Astrocyte (in vitro differentiated cells and primary cell): ENCODE data around the gene GNAI2. TPM values are rescaled to one million over a fixed set of nuclear protein-coding genes. Genes with fewer than 3 reads are reported as not detected.
A peak's percentile ranks its signal among the peaks of the same experiment; 100 is the strongest.
"Not testable (repeated sequence)": the region's sequence is repeated elsewhere in the genome, so short reads cannot be mapped to it uniquely, and the experiment has no call there.

ENCODE experiments used
- DNase-seq: peaks from one replicate; pipeline ENCODE4 v3.0.0-alpha.2; 2010; ENCODE audit warnings: low read depth
- FAIRE-seq: peaks from 2 replicates; lab custom pipeline; 2011; peaks lifted over from hg19 to GRCh38; lab: Jason Lieb, UNC
- H2AFZ ChIP-seq: 2 replicates; pipeline ENCODE4 v1.6.0; 2012; ENCODE audit warnings: low read depth, low read length, inconsistent platforms
- H3K27ac ChIP-seq: 2 replicates; pipeline ENCODE4 v1.5.1; 2011; ENCODE audit warnings: low read depth, low read length, inconsistent platforms
- H3K27me3 ChIP-seq: 2 replicates; pipeline ENCODE4 v1.6.0; 2011; ENCODE audit warnings: low read length, inconsistent platforms; ENCODE audit not compliant: insufficient read depth
- H3K36me3 ChIP-seq: 2 replicates; pipeline ENCODE4 v1.5.1; 2011; ENCODE audit warnings: low read length, inconsistent platforms; ENCODE audit not compliant: insufficient read depth
- H3K4me1 ChIP-seq: 2 replicates; pipeline ENCODE4 v1.5.1; 2011; ENCODE audit warnings: low read length, inconsistent platforms; ENCODE audit not compliant: insufficient read depth
- H3K4me2 ChIP-seq: 2 replicates; pipeline ENCODE4 v1.6.0; 2012; ENCODE audit warnings: low read length, inconsistent platforms
- H3K4me3 ChIP-seq: 2 replicates; pipeline ENCODE4 v1.5.1; 2011; ENCODE audit warnings: low read depth, mild to moderate bottlenecking, low read length, inconsistent platforms; ENCODE audit not compliant: insufficient read depth
- H3K79me2 ChIP-seq: 2 replicates; pipeline ENCODE4 v1.6.0; 2012; ENCODE audit warnings: mild to moderate bottlenecking, low read length, inconsistent platforms; ENCODE audit not compliant: insufficient read depth
- H3K9ac ChIP-seq: 2 replicates; pipeline ENCODE4 v1.6.0; 2012; ENCODE audit warnings: mild to moderate bottlenecking, low read length, inconsistent platforms
- H3K9me3 ChIP-seq: 2 replicates; pipeline ENCODE4 v1.5.1; 2012; ENCODE audit warnings: low read depth, mild to moderate bottlenecking, low read length, inconsistent platforms; ENCODE audit not compliant: insufficient read depth
- H4K20me1 ChIP-seq: 2 replicates; pipeline ENCODE4 v1.6.0; 2012; ENCODE audit warnings: low read length, inconsistent platforms; ENCODE audit not compliant: insufficient read depth
- H3K27ac Mint-ChIP-seq: one replicate; pipeline ENCODE4 v1.8.0; 2021; ENCODE audit warnings: mild to moderate bottlenecking, mixed read lengths; ENCODE audit not compliant: unreplicated experiment
- H3K27me3 Mint-ChIP-seq: one replicate; pipeline ENCODE4 v1.8.0; 2021; ENCODE audit warnings: low read depth, mixed read lengths; ENCODE audit not compliant: unreplicated experiment
- H3K36me3 Mint-ChIP-seq: one replicate; pipeline ENCODE4 v1.8.0; 2021; ENCODE audit warnings: low read depth, mixed read lengths; ENCODE audit not compliant: unreplicated experiment
- H3K4me1 Mint-ChIP-seq: one replicate; pipeline ENCODE4 v1.8.0; 2021; ENCODE audit warnings: low read depth, mixed read lengths; ENCODE audit not compliant: unreplicated experiment
- H3K4me3 Mint-ChIP-seq: one replicate; pipeline ENCODE4 v1.8.0; 2021; ENCODE audit warnings: mild to moderate bottlenecking, moderate library complexity, mixed read lengths; ENCODE audit not compliant: unreplicated experiment
- H3K9me3 Mint-ChIP-seq: one replicate; pipeline ENCODE4 v1.8.0; 2021; ENCODE audit warnings: mild to moderate bottlenecking, mixed read lengths; ENCODE audit not compliant: unreplicated experiment
- EZH2 ChIP-seq: IDR thresholded peaks from 2 replicates; pipeline ENCODE4 v1.6.1; 2012; ENCODE audit warnings: mild to moderate bottlenecking, low read length, inconsistent platforms; ENCODE audit not compliant: insufficient read depth
- total RNA-seq: library from RNA; stranded (reverse); gene quantifications from 2 replicates; pipeline ENCODE4 v1.2.1, GENCODE V29; 2021
- TF ChIP-seq, protein P1 (sequence below): IDR thresholded peaks from 2 replicates; pipeline ENCODE4 v1.5.1; 2011; ENCODE audit warnings: low read depth, mild to moderate bottlenecking, inconsistent platforms, low read length, moderate library complexity; ENCODE audit not compliant: insufficient read depth

GNAI2 gene
- total RNA-seq, 1 donor from 2014 or later = 381 TPM

DNA sequence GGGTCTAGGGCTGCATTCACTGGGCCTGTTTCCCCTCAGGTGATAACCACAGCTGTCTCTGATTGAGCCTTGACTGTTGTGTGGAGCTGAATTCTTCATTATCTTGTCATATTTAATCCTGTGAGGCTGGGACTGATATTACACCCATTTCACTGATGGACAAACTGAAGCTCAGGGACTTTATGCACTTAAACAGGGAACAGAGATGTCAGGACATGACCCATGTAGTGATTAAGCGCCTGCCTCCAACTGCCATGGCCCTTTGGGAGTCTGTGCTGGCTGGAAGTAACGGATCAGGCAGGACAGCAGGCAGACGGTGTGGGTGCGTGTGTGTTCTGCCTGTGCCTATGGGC is 7.5 kb downstream of the GNAI2 start:
- Mint-ChIP-seq H3K4me1 (peaks cover 56% of the 10 kb centered on the region), H3K27ac (peak overlapping the region; percentile 81), H3K27me3 (no peaks in the 10 kb centered on the region), H3K36me3 (peaks cover 7% of the 10 kb centered on the region), H3K4me3 (peak overlapping the region; percentile 67), H3K9me3 (no peaks in the 10 kb centered on the region)
- Histone ChIP-seq H3K4me2 (peak overlapping the region; percentile 68), H3K79me2 (peaks cover 93% of the 10 kb centered on the region), H3K27ac (peak overlapping the region; percentile 79), H3K9me3 (no peaks in the 10 kb centered on the region), H3K27me3 (no peaks in the 10 kb centered on the region), H3K4me1 (peaks cover 77% of the 10 kb centered on the region), H4K20me1 (peaks cover 74% of the 10 kb centered on the region), H3K36me3 (peaks cover 3% of the 10 kb centered on the region), H3K4me3 (no peak overlapping the region), H3K9ac (peak overlapping the region; percentile 64), H2AFZ (no peak overlapping the region)
- DNase-seq (no peak), FAIRE-seq (no peak)
- TF ChIP-seq, protein P1, sequence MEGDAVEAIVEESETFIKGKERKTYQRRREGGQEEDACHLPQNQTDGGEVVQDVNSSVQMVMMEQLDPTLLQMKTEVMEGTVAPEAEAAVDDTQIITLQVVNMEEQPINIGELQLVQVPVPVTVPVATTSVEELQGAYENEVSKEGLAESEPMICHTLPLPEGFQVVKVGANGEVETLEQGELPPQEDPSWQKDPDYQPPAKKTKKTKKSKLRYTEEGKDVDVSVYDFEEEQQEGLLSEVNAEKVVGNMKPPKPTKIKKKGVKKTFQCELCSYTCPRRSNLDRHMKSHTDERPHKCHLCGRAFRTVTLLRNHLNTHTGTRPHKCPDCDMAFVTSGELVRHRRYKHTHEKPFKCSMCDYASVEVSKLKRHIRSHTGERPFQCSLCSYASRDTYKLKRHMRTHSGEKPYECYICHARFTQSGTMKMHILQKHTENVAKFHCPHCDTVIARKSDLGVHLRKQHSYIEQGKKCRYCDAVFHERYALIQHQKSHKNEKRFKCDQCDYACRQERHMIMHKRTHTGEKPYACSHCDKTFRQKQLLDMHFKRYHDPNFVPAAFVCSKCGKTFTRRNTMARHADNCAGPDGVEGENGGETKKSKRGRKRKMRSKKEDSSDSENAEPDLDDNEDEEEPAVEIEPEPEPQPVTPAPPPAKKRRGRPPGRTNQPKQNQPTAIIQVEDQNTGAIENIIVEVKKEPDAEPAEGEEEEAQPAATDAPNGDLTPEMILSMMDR = no peak
- TF ChIP-seq EZH2 = no peak

DNA sequence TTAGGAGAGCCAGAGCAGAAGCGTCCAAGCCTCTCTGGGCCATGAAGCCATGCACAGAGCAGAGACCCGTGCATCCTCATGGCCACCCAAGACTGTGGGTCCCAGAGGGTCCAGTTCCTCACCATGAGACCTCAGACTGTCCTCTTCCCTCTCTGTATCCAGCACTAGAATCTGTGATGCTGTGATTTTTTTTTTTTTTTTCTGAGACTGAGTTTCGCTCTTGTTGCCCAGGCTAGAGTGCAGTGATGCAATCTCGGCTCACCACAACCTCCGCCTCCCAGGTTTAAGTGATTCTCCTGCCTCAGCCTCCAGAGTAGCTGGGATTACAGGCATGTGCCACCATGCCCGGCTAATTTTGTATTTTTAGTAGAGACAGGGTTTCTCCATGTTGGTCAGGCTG is 8.8 kb downstream of the GNAI2 start:
- FAIRE-seq, H3K27me3 Mint-ChIP-seq, H3K27me3 ChIP-seq, H3K27ac ChIP-seq, H2AFZ ChIP-seq, H3K4me2 ChIP-seq, H3K4me3 ChIP-seq, H3K36me3 ChIP-seq, H3K36me3 Mint-ChIP-seq, H3K9me3 Mint-ChIP-seq, DNase-seq, H3K9ac ChIP-seq, H3K9me3 ChIP-seq: not testable (repeated sequence)
- peaks cover 77% of the 10 kb centered on the region for H3K4me1 ChIP-seq
- Mint-ChIP-seq H3K4me3 (peak overlapping the region; percentile 54), H3K4me1 (peaks cover 56% of the 10 kb centered on the region), H3K27ac (peak overlapping the region; percentile 99)
- peaks cover 93% of the 10 kb centered on the region for H3K79me2 ChIP-seq
- peaks cover 74% of the 10 kb centered on the region for H4K20me1 ChIP-seq

DNA sequence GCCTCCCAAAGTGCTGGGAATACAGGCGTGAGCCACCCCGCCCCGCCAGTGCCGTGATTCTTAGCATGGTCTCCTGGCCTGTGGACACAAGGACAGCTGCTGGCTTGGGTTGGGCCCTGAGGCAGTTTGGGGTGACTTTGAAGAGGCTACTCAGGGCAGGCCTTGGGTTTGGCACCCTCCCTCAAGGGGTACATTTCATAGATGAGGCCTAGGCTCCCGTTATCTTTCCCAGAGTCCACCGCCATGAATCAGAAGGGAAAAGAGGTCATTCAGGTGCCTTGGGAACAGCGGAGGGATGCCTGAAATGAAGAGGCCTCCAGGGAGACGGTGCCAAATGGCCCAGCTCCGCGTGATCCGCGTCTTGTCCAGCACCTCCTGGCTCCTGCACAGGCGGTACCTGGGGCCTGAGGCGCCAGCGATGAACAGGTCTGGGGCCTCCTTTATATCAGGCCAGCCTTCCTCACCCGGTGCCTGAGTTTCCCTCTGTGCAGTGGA is 9.3 kb downstream of the GNAI2 start:
- Histone ChIP-seq H3K4me3 (no peak overlapping the region), H3K4me1 (peaks cover 78% of the 10 kb centered on the region)
- no peak for DNase-seq

More for the DNA sequence above, 9.3 kb downstream of the GNAI2 start:
- Mint-ChIP-seq H3K27ac (peak overlapping the region; percentile 99), H3K4me3 (peak overlapping the region; percentile 54), H3K27me3 (no peaks in the 10 kb centered on the region), H3K4me1 (peaks cover 55% of the 10 kb centered on the region), H3K36me3 (peaks cover 7% of the 10 kb centered on the region), H3K9me3 (no peaks in the 10 kb centered on the region)
- Histone ChIP-seq H3K27ac (peak overlapping the region; percentile 91), H3K36me3 (peaks cover 3% of the 10 kb centered on the region), H3K9ac (peak overlapping the region; percentile 78), H3K9me3 (no peaks in the 10 kb centered on the region), H3K27me3 (no peaks in the 10 kb centered on the region), H4K20me1 (peaks cover 74% of the 10 kb centered on the region), H3K79me2 (peaks cover 93% of the 10 kb centered on the region), H3K4me2 (peak overlapping the region; percentile 85), H2AFZ (no peak overlapping the region)
- TF ChIP-seq, protein P1 = no peak
- TF ChIP-seq EZH2 = no peak
- FAIRE-seq = no peak
